ENCODE results near the gene DCC.

DCC gene

DNA sequence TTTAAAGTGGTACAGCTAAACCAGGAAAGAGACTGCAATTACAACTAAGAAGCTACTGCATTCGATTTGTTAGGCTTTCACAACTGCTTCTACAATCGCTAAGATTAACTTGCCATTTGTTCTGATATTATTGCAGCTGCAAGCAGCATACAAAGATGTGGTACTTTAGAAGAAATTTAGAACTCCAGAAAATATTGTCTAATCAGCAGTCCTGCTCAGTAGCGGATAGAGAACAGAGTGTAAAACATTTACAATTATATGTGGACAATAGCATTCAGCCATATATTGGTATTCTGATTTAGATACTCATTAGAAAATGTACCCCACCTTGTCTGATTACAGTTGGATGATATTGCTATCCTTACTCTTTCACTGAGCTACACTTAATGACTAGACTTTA, 265.3 kb downstream of the DCC start:
- Histone ChIP-seq H4K20me1 (ENCODE audit: insufficient read depth) (no peaks in the 10 kb centered on the region), H3K4me3 (IDR thresholded peaks at IDR 0.05; ENCODE audit: insufficient read depth, low read depth, low read length) (no peak overlapping the region), H2AFZ (ENCODE audit: low read depth) (no peak overlapping the region), H3K27ac (no peak overlapping the region), H3K27me3 (ENCODE audit: insufficient read depth, low read depth) (no peaks in the 10 kb centered on the region), H3K79me2 (ENCODE audit: insufficient read depth, low read depth) (no peaks in the 10 kb centered on the region), H3K9ac (no peak overlapping the region), H3K4me2 (no peak overlapping the region), H3K36me3 (ENCODE audit: insufficient read depth) (no peaks in the 10 kb centered on the region), H3K4me1 (ENCODE audit: low read depth, poor library complexity, severe bottlenecking) (no peaks in the 10 kb centered on the region)
- TF ChIP-seq, protein P1, sequence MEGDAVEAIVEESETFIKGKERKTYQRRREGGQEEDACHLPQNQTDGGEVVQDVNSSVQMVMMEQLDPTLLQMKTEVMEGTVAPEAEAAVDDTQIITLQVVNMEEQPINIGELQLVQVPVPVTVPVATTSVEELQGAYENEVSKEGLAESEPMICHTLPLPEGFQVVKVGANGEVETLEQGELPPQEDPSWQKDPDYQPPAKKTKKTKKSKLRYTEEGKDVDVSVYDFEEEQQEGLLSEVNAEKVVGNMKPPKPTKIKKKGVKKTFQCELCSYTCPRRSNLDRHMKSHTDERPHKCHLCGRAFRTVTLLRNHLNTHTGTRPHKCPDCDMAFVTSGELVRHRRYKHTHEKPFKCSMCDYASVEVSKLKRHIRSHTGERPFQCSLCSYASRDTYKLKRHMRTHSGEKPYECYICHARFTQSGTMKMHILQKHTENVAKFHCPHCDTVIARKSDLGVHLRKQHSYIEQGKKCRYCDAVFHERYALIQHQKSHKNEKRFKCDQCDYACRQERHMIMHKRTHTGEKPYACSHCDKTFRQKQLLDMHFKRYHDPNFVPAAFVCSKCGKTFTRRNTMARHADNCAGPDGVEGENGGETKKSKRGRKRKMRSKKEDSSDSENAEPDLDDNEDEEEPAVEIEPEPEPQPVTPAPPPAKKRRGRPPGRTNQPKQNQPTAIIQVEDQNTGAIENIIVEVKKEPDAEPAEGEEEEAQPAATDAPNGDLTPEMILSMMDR (conservative IDR thresholded peaks at IDR 0.05; ENCODE audit: low read depth, low read length), result no peak

DNA sequence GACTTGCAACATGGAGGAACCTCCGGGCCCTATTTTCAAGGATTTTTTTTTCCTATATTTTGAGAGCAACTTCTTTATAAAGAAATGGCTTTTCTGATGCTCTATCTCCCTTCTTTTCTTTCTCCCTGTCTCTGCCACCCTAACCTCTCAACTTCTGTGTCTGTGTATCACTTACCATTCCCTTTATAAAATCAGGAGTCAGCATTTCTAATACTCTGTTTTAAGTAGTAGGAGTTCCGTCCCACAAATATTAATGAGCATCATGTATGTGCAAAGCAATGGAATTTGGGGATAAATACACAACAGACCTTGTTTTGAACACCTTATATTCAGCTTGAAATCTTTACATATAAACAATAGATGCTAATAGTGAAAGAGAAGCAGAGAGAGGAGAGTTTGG, 268.0 kb downstream of the DCC start:
- H3K9ac ChIP-seq, result no peak overlapping the region
- no peak overlapping the region for H3K27ac ChIP-seq
- no peak overlapping the region for H3K4me2 ChIP-seq
- H3K79me2 ChIP-seq (ENCODE audit: insufficient read depth, low read depth), result no peaks in the 10 kb centered on the region
- H3K27me3 ChIP-seq (ENCODE audit: insufficient read depth, low read depth), result no peaks in the 10 kb centered on the region
- no peaks in the 10 kb centered on the region for H4K20me1 ChIP-seq (ENCODE audit: insufficient read depth)
- TF ChIP-seq, protein P1 (conservative IDR thresholded peaks at IDR 0.05; ENCODE audit: low read depth, low read length), result no peak
- no peak overlapping the region for H2AFZ ChIP-seq (ENCODE audit: low read depth)
- H3K4me1 ChIP-seq (ENCODE audit: low read depth, poor library complexity, severe bottlenecking), result no peaks in the 10 kb centered on the region
- no peak overlapping the region for H3K4me3 ChIP-seq (IDR thresholded peaks at IDR 0.05; ENCODE audit: insufficient read depth, low read depth, low read length)
- H3K36me3 ChIP-seq (ENCODE audit: insufficient read depth), result no peaks in the 10 kb centered on the region

DNA sequence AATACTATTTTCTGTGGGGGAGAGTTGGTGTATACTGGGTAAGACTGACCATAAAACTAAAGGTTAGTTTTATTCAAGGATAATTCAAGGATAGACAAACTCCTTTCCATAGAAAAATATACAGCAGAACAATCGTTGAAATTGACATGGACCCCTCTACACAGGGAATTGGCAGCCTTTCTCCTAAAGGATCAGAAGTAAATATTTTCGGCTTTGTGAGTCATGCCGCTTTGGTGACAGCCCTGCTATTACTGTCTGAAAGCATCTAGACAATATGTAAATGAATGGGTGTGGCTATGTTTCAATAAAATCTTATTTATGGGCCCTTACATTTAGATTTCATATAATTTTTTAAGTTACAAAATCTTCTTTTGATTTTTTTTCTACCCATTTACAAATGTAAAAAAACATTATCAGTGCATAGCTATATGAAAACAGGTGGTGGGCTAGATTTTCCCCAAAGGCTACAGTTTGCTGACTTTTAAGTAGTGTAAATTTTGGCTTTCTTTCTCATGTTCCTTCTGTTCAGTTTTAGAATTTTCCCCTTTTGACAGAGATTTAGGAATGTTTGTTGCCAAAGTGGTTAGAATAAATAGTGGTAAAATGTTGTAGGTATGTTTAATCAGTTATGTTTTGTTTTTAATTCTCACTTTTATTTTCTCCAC, 270.6 kb downstream of the DCC start:
- no peaks in the 10 kb centered on the region for H3K4me1 ChIP-seq (ENCODE audit: low read depth, poor library complexity, severe bottlenecking)
- H3K9ac ChIP-seq, result no peak overlapping the region
- H3K79me2 ChIP-seq (ENCODE audit: insufficient read depth, low read depth), result no peaks in the 10 kb centered on the region
- TF ChIP-seq, protein P1 (conservative IDR thresholded peaks at IDR 0.05; ENCODE audit: low read depth, low read length), result no peak
- no peaks in the 10 kb centered on the region for H3K27me3 ChIP-seq (ENCODE audit: insufficient read depth, low read depth)
- no peaks in the 10 kb centered on the region for H4K20me1 ChIP-seq (ENCODE audit: insufficient read depth)
- no peak overlapping the region for H2AFZ ChIP-seq (ENCODE audit: low read depth)
- H3K27ac ChIP-seq, result no peak overlapping the region
- no peaks in the 10 kb centered on the region for H3K36me3 ChIP-seq (ENCODE audit: insufficient read depth)
- H3K4me2 ChIP-seq, result no peak overlapping the region
- H3K4me3 ChIP-seq (IDR thresholded peaks at IDR 0.05; ENCODE audit: insufficient read depth, low read depth, low read length), result no peak overlapping the region

DNA sequence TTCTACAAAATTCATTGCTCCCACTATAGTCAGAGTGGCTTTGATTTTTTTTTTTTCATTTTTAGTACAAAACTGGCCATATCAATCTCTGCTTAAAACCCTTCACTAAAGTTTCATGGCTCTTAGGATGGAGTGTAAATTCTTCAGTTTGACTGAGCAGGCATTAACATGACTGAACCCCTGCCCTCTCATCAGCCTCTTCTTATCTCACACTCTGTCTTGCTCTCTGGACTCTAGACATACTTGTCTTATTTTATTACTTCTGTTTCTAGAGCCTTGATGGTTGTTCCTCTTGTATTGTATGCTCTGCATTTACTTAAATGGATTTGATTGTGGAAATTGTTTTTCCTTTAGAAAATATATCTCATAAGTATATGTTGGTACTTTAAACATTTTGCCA, 272.4 kb downstream of the DCC start:
- TF ChIP-seq, protein P1 (conservative IDR thresholded peaks at IDR 0.05; ENCODE audit: low read depth, low read length), result no peak
- Histone ChIP-seq H3K9ac (no peak overlapping the region), H3K27me3 (ENCODE audit: insufficient read depth, low read depth) (no peaks in the 10 kb centered on the region), H3K4me3 (IDR thresholded peaks at IDR 0.05; ENCODE audit: insufficient read depth, low read depth, low read length) (no peak overlapping the region), H3K27ac (no peak overlapping the region), H3K36me3 (ENCODE audit: insufficient read depth) (no peaks in the 10 kb centered on the region), H3K4me1 (ENCODE audit: low read depth, poor library complexity, severe bottlenecking) (no peaks in the 10 kb centered on the region), H2AFZ (ENCODE audit: low read depth) (no peak overlapping the region), H3K4me2 (no peak overlapping the region), H3K79me2 (ENCODE audit: insufficient read depth, low read depth) (no peaks in the 10 kb centered on the region), H4K20me1 (ENCODE audit: insufficient read depth) (no peaks in the 10 kb centered on the region)

Data from KMS-11 (cell line).